B cell (primary cell): ENCODE measurements around the gene FAM186B.

Experiments used
- CTCF ChIP-seq: fragments of 200-600 bp; IDR thresholded peaks from one replicate; pipeline ENCODE4 v1.8.0; 2022; ENCODE audit warnings: antibody characterized with exemption, mild to moderate bottlenecking
- EZH2 ChIP-seq: IDR thresholded peaks from 2 replicates; pipeline ENCODE4 v1.6.1; 2012; ENCODE audit warnings: borderline replicate concordance, low read depth, mild to moderate bottlenecking, moderate library complexity, low read length; ENCODE audit not compliant: insufficient read depth, poor library complexity, severe bottlenecking

GRCh38 chr12:49553512-49554088, 51.8 kb downstream of the FAM186B start:
- peak; percentile 63 for TF ChIP-seq CTCF
- TF ChIP-seq EZH2: no peak
